Adipose tissue (tissue), 3 donors: ENCODE results near the gene UGT1A1. TPM values are rescaled to one million over a fixed set of nuclear protein-coding genes. Genes with fewer than 3 reads are reported as not detected.

ENCODE experiments used
- H3K27ac ChIP-seq: one replicate; pipeline ENCODE4 v1.5.1; 2013; ENCODE audit warnings: low read depth, low read length
- WGBS, 3 donors: extraction: QIAGEN DNeasy Blood & Tissue Kit; methylation state at CpG; one replicate each; pipeline ENCODE4 v1.1.7; 2013; 5-methylcytosine and 5-hydroxymethylcytosine counted together
- polyA plus RNA-seq, 3 donors: library from polyadenylated mRNA; stranded (reverse); fragments of 200-250 nt; gene quantifications; one replicate each; pipeline ENCODE4 v1.2.3, GENCODE V29; 2013
- donor health status: healthy with polysubstance abuse.
- donor health status: Bipolar disorder and iron deficiency.
- donor health status: healthy.

Gene UGT1A1
- polyA plus RNA-seq, 3 donors, result 0.03 to 0.06 TPM; not detected in 1

- H3K27ac ChIP-seq, result no peak overlapping the region
- WGBS, 3 donors, result 77 to 83% (median 81%) methylated on average over 18 of the region's 18 CpGs
Observed at GRCh38 chr2:233791151-233791882, 31.2 kb downstream of the UGT1A1 start.

DNA sequence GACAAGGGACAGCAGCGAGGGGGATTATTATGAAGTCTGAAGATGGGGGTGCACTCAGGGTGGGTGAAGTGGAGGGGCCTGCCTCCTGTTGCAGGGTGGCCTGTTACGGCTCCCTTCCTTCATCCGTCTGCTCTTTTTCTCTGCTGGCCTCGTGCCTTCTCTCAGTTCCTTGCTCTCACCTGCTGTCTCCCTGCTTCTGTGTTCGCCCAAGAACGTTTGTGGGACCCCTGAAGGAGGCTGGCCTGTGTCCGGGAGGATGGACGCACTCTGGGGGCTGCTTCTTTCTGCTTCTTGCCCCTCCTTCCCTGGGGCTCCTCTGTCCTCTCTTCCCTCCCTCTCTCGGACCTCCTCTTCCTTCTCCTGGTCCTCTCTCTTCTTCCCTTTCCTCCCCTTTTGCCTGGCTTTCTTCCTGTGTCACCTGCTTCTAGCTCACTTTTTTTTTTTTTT, 31.8 kb downstream of the UGT1A1 start:
- 78 to 80% (median 79%) methylated on average over 8 to 9 of the region's 9 CpGs for WGBS, 3 donors
- no peak overlapping the region for H3K27ac ChIP-seq

- WGBS, 3 donors, result 85 to 96% (median 91%) methylated on average over 7 of the region's 7 CpGs
- H3K27ac ChIP-seq, result no peak overlapping the region
Observed at GRCh38 chr2:233792720-233793119, 32.6 kb downstream of the UGT1A1 start.

- H3K27ac ChIP-seq, result no peak overlapping the region
- 70 to 82% (median 79%) methylated on average over 18 of the region's 18 CpGs for WGBS, 3 donors
Observed at GRCh38 chr2:233793465-233794127, 33.5 kb downstream of the UGT1A1 start.

- H3K27ac ChIP-seq, result no peak overlapping the region
- WGBS, 3 donors, result 62 to 79% (median 78%) methylated on average over 17 of the region's 17 CpGs
Observed at GRCh38 chr2:233794128-233794658, 34.1 kb downstream of the UGT1A1 start.

DNA sequence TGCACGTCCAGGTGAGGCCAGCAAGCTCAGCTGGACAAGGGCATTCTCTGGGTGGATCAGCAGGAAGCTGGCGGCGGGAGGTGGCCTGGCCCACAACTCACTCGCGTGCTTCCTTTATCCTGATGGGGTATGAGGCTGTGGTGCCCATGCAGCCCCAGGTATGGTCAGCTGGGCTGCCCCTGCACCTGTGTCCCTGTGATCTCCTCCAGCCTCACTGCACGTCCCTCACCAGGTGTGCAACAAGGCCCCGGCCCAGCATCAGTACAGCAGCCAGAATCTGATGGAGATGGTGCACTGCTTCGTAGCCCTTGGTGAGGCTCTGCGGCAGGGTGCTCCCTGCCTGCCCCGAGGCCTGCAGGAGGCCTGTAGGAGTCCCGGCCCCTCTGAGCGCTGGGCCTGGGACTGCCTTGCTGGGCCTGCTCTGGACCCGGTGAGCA, 35.7 kb downstream of the UGT1A1 start:
- WGBS, 3 donors, result 91 to 92% (median 92%) methylated on average over 13 of the region's 13 CpGs

GRCh38 chr2:233796254-233796653, 36.2 kb downstream of the UGT1A1 start:
- 85 to 93% (median 87%) methylated on average over 9 of the region's 9 CpGs for WGBS, 3 donors
- H3K27ac ChIP-seq, result no peak overlapping the region

More for the DNA sequence above, 35.7 kb downstream of the UGT1A1 start:
- no peak overlapping the region for H3K27ac ChIP-seq

- 76 to 85% (median 82%) methylated on average over 14 of the region's 14 CpGs for WGBS, 3 donors
- H3K27ac ChIP-seq, result no peak overlapping the region
Observed at GRCh38 chr2:233798335-233799086, 38.4 kb downstream of the UGT1A1 start.

DNA sequence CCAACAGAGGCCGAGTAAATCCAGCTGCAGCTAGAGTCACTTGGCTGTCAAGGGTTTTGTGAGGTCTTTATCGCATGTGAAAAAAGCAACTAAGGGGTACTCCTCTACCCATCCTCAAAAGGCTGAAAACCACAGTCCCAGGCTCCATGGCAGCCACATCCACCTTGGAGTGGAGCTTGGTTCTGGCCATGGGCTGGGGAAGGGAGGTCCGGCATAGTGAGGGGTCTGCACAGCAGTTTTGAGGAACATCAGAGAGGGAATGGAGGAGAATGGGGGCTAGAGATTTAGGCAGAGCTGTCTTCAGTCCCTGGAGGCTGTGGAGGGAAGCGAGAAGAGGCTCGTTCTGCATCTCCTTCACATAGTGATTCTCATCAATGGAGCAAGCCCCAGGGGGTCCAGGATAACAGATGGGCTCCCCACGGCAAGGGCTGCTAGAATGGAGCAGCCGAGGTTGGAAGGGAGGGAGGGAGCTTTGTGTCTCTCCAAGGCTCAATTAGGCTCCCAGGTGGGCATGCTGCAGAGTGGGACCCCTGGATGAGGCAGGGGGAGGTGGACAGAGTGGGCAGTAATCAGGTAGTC, 39.1 kb downstream of the UGT1A1 start:
- H3K27ac ChIP-seq, result no peak overlapping the region
- 58 to 63% (median 61%) methylated on average over 7 of the region's 7 CpGs for WGBS, 3 donors

DNA sequence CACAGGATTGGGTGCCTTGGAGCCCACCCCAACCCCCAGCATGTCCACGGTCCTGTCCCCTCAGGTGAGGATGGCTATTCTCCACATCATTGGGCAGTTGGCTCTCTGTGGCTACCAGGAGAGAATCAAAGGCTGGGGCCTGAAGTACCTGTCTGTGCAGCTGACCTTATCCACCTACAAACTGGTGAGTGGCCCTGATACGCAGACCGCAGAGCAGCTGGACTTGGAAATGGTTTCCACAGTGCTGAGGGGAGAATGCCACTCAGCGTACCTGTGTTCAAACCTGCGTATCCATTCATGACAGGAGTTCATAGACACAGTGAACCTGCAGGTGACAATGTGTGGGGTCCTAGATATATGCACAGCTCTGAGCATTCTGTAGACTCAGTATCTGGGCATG, 39.6 kb downstream of the UGT1A1 start:
- 45 to 82% (median 54%) methylated on average over 5 of the region's 5 CpGs for WGBS, 3 donors
- no peak overlapping the region for H3K27ac ChIP-seq

- WGBS, 3 donors, result 78 to 81% (median 80%) methylated on average over 7 of the region's 7 CpGs
- no peak overlapping the region for H3K27ac ChIP-seq
Observed at GRCh38 chr2:233800208-233800607, 40.1 kb downstream of the UGT1A1 start.

DNA sequence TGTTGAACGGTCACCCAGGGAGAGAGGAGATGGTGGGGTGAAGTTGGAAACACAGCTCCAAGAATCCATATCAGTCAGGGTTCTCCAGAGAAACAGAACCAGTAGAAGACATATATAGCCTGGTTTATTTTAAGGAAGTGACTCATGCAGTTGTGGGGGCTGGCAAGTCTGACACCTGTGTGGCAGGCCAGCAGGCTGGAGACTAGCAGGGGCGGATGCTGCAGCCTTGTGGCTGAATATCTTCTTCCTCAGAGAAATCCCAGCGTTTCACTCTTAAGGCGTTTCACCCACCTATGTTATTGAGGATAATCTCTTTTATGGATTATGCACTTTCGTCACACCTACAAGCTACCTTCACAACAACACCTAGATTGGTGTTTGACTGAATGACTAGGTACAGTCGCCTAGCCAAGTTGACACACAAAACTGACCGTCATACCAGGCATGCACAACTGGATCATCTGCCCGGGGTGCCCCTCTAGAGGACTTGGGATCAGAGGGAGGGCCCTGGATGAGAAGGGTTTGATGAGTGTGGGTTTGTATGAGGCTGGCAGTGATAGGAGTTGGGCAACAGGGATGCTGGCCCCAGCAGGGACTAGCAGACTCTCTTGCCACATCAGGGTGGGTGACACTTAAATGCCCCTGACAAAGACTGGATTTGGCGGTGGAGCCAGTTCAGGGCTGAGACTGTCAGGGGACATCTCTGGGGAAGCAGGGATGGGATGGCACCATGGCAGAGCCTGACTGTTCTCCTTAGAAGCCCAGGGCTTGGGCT, 41.5 kb downstream of the UGT1A1 start:
- 66 to 79% (median 75%) methylated on average over 9 of the region's 9 CpGs for WGBS, 3 donors
- no peak overlapping the region for H3K27ac ChIP-seq

- no peak overlapping the region for H3K27ac ChIP-seq
- 59 to 76% (median 71%) methylated on average over 3 of the region's 3 CpGs for WGBS, 3 donors
Observed at GRCh38 chr2:233802132-233802815, 42.2 kb downstream of the UGT1A1 start.

DNA sequence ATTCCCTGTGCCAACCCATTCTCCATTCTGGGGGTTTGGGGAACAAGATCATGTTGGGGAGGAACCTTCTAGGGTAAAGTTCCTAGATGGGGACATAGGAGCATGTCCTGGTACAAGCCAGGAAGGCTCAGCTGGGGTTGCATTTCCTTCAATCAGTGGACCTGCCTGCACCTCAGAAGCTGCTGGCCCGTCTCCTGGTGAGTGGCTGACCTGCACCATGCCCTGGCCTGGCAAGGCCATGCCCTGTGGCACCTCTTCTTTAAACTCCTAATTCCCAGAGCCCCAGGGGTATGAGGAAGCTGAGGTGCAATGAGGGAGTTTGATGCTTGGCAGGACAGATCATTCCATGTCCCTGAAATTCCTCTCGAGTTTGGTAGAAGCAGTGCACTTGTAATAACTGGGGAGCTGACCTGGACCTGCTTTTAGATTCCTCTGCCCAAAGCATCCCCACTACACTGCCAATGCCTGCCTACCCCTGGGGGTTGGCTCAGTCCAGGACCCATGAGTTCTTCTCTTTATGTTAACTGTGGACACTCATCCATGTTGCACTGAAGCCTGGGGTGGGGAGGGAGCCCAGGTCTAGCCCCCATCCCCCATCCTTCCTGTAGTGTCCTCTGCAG, 43.3 kb downstream of the UGT1A1 start:
- no peak overlapping the region for H3K27ac ChIP-seq
- WGBS, 3 donors, result 46 to 71% (median 67%) methylated on average over 2 of the region's 2 CpGs

- WGBS, 3 donors, result 60 to 65% (median 64%) methylated on average over 8 of the region's 8 CpGs
- H3K27ac ChIP-seq, result no peak overlapping the region
Observed at GRCh38 chr2:233803994-233804393, 43.9 kb downstream of the UGT1A1 start.

GRCh38 chr2:233807215-233807865, 47.3 kb downstream of the UGT1A1 start:
- H3K27ac ChIP-seq, result no peak overlapping the region
- 66 to 73% (median 72%) methylated on average over 12 of the region's 12 CpGs for WGBS, 3 donors
